ENCODE data around the gene WWOX. TPM values are rescaled to one million over a fixed set of nuclear protein-coding genes. Genes with fewer than 3 reads are reported as not detected.

WWOX gene
- total and polyA plus RNA-seq, 2 of the 4 experiments (the other 2 are of a cell fraction) = 2.7 to 5.4 TPM

DNA sequence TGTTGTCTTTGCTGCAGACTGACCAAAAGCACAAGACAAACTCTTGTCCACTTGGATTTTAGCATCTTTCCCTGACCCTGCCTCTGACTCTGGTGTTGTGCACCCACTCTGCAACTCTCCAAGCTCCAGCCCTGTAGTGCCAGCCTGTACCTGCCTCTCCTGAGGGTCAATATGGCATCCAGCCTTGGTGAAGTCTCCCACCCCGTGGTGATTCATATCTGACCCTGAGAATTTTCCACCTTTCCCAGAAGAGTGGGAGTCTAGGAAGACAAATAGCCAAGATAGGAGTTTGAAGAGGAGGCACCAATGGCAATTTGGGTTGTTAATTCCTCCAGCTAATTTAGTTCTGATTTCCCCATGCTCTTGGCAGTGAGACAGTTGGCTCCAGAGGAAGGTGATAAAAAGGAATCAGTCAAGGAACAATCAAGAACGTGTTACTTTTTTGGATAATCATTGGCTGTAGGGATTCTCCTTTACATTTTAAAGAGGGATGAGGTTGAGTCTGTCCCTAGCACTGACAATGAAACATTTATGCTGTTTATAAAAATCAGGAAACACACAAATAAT lies 1085.1 kb downstream of the WWOX start:
- H2BK20ac ChIP-seq (ENCODE audit: low read depth, low read length) = no peak overlapping the region
- no peaks in the 10 kb centered on the region for H3K27me3 ChIP-seq (ENCODE audit: control insufficient read depth, insufficient read depth, low read length)
- in situ Hi-C loops (cut with MboI; ENCODE audit: low sequenced_read_pairs) = no loop called here
- H3K9ac ChIP-seq (ENCODE audit: low read depth, low read length) = no peak overlapping the region
- no peaks in the 10 kb centered on the region for H3K36me3 ChIP-seq (ENCODE audit: control insufficient read depth, insufficient read depth, low read length)
- dilution Hi-C loops (cut with HindIII; ENCODE audit: low sequenced_read_pairs, unreplicated experiment) = no loop called here
- no peaks in the 10 kb centered on the region for H3K4me1 ChIP-seq (ENCODE audit: control insufficient read depth, insufficient read depth, low read length)
- no peak overlapping the region for H2AFZ ChIP-seq (replicated peaks; ENCODE audit: low read length, poor library complexity)
- H3K56ac ChIP-seq (ENCODE audit: extremely low read depth, insufficient read depth, low read length) = no peak overlapping the region
- H3K27ac ChIP-seq (ENCODE audit: insufficient read depth, low read length) = no peak overlapping the region
- H3K79me1 ChIP-seq (ENCODE audit: low read depth in 1 of 2, low read length in 2 of 2) = no peaks in the 10 kb centered on the region
- no peak overlapping the region for H3K4me3 ChIP-seq (ENCODE audit: insufficient read depth, low read depth, low read length)
- H3K14ac ChIP-seq (replicated peaks; ENCODE audit: low read depth, low read length) = no peak overlapping the region
- no peak overlapping the region for H4K8ac ChIP-seq (ENCODE audit: low read depth in 2 of 2, low read length in 2 of 2)
- ATAC-seq (ENCODE audit: low read depth) (no peak), DNase-seq (no peak)
- H2BK15ac ChIP-seq (ENCODE audit: low read depth, low read length) = no peak overlapping the region
- no peak overlapping the region for H2AK9ac ChIP-seq (replicated peaks; ENCODE audit: low read depth, low read length, poor library complexity)
- no peak overlapping the region for H4K5ac ChIP-seq (ENCODE audit: low read depth, low read length)
- H3K18ac ChIP-seq (ENCODE audit: low read depth, low read length) = no peak overlapping the region
- H3K4ac ChIP-seq (ENCODE audit: low read depth, low read length) = no peak overlapping the region
- no peaks in the 10 kb centered on the region for H3K9me1 ChIP-seq (ENCODE audit: insufficient read depth, low read length)
- H4K91ac ChIP-seq (ENCODE audit: insufficient read depth, low read depth, low read length) = no peak overlapping the region
- no peak overlapping the region for H3K23ac ChIP-seq (ENCODE audit: low read depth, low read length)
- no peak for TF ChIP-seq MAZ (IDR thresholded peaks at IDR 0.05; ENCODE audit: borderline replicate concordance, low read depth, low read length)
- no peak for TF ChIP-seq MAFK (IDR thresholded peaks at IDR 0.05; ENCODE audit: low read depth, low read length)
- WGBS, 2 experiments (ENCODE audit: extremely low coverage in 2 of 2, insufficient read length in 1 of 2) = no CpG with 5 or more reads among the region's 2 CpGs
- no peak overlapping the region for H2BK5ac ChIP-seq (ENCODE audit: low read depth, low read length, poor library complexity, severe bottlenecking)
- no peak overlapping the region for H2AK5ac ChIP-seq (ENCODE audit: low read depth, low read length)
- H3K4me2 ChIP-seq (ENCODE audit: low read depth, low read length) = no peak overlapping the region
- no TSS peak for BruUV-seq (replicated peaks)
- intact Hi-C loops (cut with micrococcal nuclease) = no loop called here
- CTCF ChIA-PET = no interaction called here
- POLR2A ChIA-PET (ENCODE audit: unreplicated experiment) = no interaction called here
- H4K20me1 ChIP-seq (ENCODE audit: insufficient read depth, low read length) = no peaks in the 10 kb centered on the region
- H3K9me3 ChIP-seq (ENCODE audit: control insufficient read depth, insufficient read depth, low read length) = peaks cover 27% of the 10 kb centered on the region
- H2BK120ac ChIP-seq (ENCODE audit: low read depth, low read length) = no peak overlapping the region
